Left ventricle myocardium superior (tissue), 1 donor: ENCODE measurements around the gene ZNF524. TPM values are rescaled to one million over a fixed set of nuclear protein-coding genes. Genes with fewer than 3 reads are reported as not detected.
"Not testable (repeated sequence)": the region's sequence is repeated elsewhere in the genome, so short reads cannot be mapped to it uniquely, and the experiment has no call there.

Experiments
- ATAC-seq: fragments of 200-7000 bp; cut with Tn5 transposase; one replicate; pipeline ENCODE4 v1.9.1; 2020; ENCODE audit warnings: mild to moderate bottlenecking, moderate library complexity
- DNase-seq: peaks from one replicate; pipeline ENCODE4 v3.0.0-alpha.2; 2020
- intact Hi-C: fragments of 100-400 bp; cut with micrococcal nuclease; formaldehyde crosslinking; loops from one replicate; pipeline ENCODE4 v1.11.0; 2022
- long read RNA-seq: library from polyadenylated mRNA; unstranded; transcript quantifications from one replicate; pipeline ENCODE4 v2.0.0, GENCODE V29; 2021
- total RNA-seq: library from RNA; stranded (reverse); fragmentation: NEBNext Ultra II Directional; extraction: Animal tissue kit (Norgen Biotek cat#: 25700); gene quantifications from one replicate; pipeline ENCODE4 v1.2.1, GENCODE V29; 2021
- donor health status: DM: no; HTN: yes; CAD: no; lungs with severe emphysema.

The ZNF524 gene
- 17.0 TPM for total RNA-seq
- long read RNA-seq, transcript ZNF524-201 (2 exons, 1,102 nt) = major isoform, 19 of 24 reads
- long read RNA-seq, transcript ZNF524-203 (1 exons, 1,260 nt) = minor isoform, 5 of 24 reads
- long read RNA-seq, partial matches to known transcripts = 0 of 24 reads
- long read RNA-seq, other reads (novel, unspliced or antisense) = 0 of 24 reads

- ATAC-seq = peak; percentile 67
- intact Hi-C loops = loop anchor here (10.0 kb wide), 1 partner anchor 85 kb away; no protein-coding TSS in a partner anchor
Observed at GRCh38 chr19:55599842-55600661, at the start of gene ZNF524. TSS of gene ZNF524 (plus strand) at chr19:55600288. CDS start at chr19:55602113, 1,825 bp downstream.

GRCh38 chr19:55550321-55550650 lies 49.8 kb upstream of the ZNF524 start:
- ATAC-seq = no peak
- intact Hi-C loops = no loop called here
- no peak for DNase-seq

More at GRCh38 chr19:55599842-55600661, at the start of gene ZNF524:
- peak; percentile 91 for DNase-seq

- intact Hi-C loops = no loop called here
- DNase-seq (no peak), ATAC-seq (no peak)
Observed at GRCh38 chr19:55552206-55552605, 47.9 kb upstream of the ZNF524 start.

GRCh38 chr19:55552620-55553019 lies 47.5 kb upstream of the ZNF524 start:
- ATAC-seq (no peak), DNase-seq (no peak)
- intact Hi-C loops = no loop called here

- DNase-seq = no peak
- intact Hi-C loops = no loop called here
- no peak for ATAC-seq
Observed at GRCh38 chr19:55553217-55554182, 46.6 kb upstream of the ZNF524 start.

- ATAC-seq (no peak), DNase-seq (no peak)
- intact Hi-C loops = no loop called here
Observed at GRCh38 chr19:55554302-55554701, 45.8 kb upstream of the ZNF524 start.

GRCh38 chr19:55554741-55555152 lies 45.3 kb upstream of the ZNF524 start:
- no peak for ATAC-seq
- DNase-seq = no peak
- intact Hi-C loops = no loop called here

- DNase-seq (no peak), ATAC-seq (no peak)
- intact Hi-C loops = no loop called here
Observed at GRCh38 chr19:55559684-55560083, 40.4 kb upstream of the ZNF524 start.

- peak; percentile 85 for DNase-seq
- intact Hi-C loops = no loop called here
- ATAC-seq = peak; percentile 93
Observed at GRCh38 chr19:55563261-55563690, 36.8 kb upstream of the ZNF524 start.

- intact Hi-C loops = no loop called here
- no peak for ATAC-seq
- no peak for DNase-seq
Observed at GRCh38 chr19:55566823-55567222, 33.3 kb upstream of the ZNF524 start.

- ATAC-seq (no peak), DNase-seq (no peak)
- intact Hi-C loops = no loop called here
Observed at GRCh38 chr19:55567708-55568328, 32.3 kb upstream of the ZNF524 start.

- ATAC-seq, DNase-seq, intact Hi-C loops: not testable (repeated sequence)
Observed at GRCh38 chr19:55569477-55569876, 30.6 kb upstream of the ZNF524 start.

GRCh38 chr19:55573929-55574328 lies 26.2 kb upstream of the ZNF524 start:
- ATAC-seq, DNase-seq, intact Hi-C loops: not testable (repeated sequence)

- ATAC-seq (no peak), DNase-seq (no peak)
- intact Hi-C loops = no loop called here
Observed at GRCh38 chr19:55576746-55577145, 23.3 kb upstream of the ZNF524 start.

- intact Hi-C loops = no loop called here
- no peak for DNase-seq
- no peak for ATAC-seq
Observed at GRCh38 chr19:55578031-55578760, 21.9 kb upstream of the ZNF524 start.

- ATAC-seq (no peak), DNase-seq (peak; percentile 33)
- intact Hi-C loops = no loop called here
Observed at GRCh38 chr19:55578761-55579747, 21.0 kb upstream of the ZNF524 start.
